GM12891 (cell line): ENCODE data around the gene GALP.
A peak's percentile ranks its signal among the peaks of the same experiment; 100 is the strongest.

Experiments used
- DNase-seq: peaks from one replicate; pipeline ENCODE4 v3.0.0; 2011; ENCODE audit warnings: low spot score; ENCODE audit not compliant: insufficient read length
- FAIRE-seq: peaks from 2 replicates; lab custom pipeline; 2011; peaks lifted over from hg19 to GRCh38; lab: Jason Lieb, UNC
- PAX5 ChIP-seq: IDR thresholded peaks from 2 replicates; pipeline ENCODE4 v1.6.1; 2011; ENCODE audit warnings: low read length, moderate library complexity, mild to moderate bottlenecking; ENCODE audit not compliant: insufficient read depth, severe bottlenecking
- POLR2A ChIP-seq: IDR thresholded peaks from 2 replicates; pipeline ENCODE4 v1.6.1; 2011; ENCODE audit warnings: low read depth, low read length, control low read depth
- POLR2AphosphoS5 ChIP-seq: IDR thresholded peaks from 2 replicates; pipeline ENCODE4 v1.6.1; 2011; ENCODE audit warnings: low read depth, low read length, control low read depth
- POU2F2 ChIP-seq: IDR thresholded peaks from 2 replicates; pipeline ENCODE4 v1.6.1; 2011; ENCODE audit warnings: low read depth, mild to moderate bottlenecking, control low read depth, low read length, moderate library complexity
- SPI1 ChIP-seq: IDR thresholded peaks from 2 replicates; pipeline ENCODE4 v1.6.1; 2011; ENCODE audit warnings: low read depth, low read length, control low read depth
- TAF1 ChIP-seq: IDR thresholded peaks from 2 replicates; pipeline ENCODE4 v1.6.1; 2011; ENCODE audit warnings: low read depth, low read length, control low read depth

GALP gene

DNA sequence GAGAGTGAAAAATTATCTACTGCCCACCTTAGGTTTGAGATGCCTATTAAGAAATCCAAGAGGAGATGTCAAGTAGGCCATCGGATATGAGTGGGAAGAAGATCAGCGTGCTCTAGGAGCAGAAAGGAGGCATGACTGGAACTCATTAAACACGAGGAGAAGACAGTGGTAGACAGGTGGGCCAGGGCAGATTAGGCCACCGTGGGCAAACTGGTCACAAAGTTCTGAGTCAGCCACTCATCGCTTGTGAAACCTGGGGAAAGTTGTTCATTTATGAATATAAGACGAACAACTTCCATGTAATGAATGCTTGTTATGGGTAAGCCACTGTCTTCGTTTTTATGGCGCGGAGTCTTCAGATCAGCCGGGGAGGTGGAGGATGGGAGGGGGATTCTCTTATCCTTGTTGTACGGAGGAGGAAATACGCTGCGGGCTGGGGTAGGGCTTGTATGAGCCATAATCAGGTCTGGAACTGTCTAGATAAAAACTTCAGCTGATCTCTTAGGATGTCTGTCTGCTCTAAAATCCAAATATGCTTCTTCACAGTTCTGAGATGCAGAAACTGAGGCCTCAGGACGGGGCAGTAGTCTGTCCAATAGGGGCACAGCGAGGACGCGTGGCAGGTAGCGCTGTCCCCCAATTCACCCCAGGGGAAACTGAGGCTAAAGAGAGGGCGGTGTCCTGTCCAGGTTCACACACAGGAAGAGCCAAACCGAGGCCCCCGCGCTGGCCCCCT lies 35.8 kb upstream of the GALP start:
- TF ChIP-seq POLR2A (no peak), PAX5 (no peak), POLR2AphosphoS5 (no peak), POU2F2 (no peak), SPI1 (no peak), TAF1 (no peak)
- DNase-seq (no peak), FAIRE-seq (no peak)

DNA sequence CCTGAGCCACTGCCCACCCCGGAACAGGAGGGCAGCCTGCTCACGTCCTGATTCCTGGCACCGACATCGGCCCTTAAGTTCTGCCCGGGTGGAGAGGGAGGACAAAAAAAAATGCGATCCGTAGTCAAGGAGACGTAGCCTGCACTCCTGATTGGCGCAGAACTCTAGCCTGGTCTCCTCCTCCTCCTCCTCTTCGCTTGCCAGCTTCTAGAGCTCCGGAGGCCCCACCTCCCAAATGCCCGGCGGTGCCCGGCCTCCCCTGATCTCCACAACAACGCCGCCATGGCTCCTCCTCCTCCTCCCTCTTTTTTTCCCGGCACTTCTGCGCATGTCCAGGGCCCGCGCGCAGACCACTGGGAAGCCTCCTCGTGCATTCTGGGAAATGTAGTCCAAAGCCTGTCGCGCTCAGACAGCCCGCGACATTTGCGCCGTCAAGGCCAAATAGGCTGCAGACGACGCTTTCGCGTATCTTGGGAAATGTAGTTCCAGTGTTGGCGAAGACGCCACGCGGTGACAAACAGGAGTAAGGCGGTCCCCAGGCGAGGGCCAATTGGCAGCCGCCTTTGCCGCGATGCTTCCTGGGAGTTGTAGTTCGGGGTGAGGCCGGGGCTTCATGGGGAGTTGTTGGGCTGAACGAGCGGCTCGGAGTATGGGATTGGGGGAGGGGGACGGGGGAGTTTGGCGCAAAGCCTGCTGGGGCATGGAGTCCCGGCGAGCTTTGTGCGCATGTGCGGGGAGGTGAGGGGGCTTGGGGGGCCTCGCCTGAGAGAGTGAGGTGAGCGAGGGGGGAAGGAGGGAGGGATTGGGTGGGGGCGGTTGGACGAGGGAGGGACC lies 35.0 kb upstream of the GALP start, which contains the start of gene ZNF444:
Gene ZNF444 (plus strand): TSS at position 705 of the 834 bp plus-strand sequence. CDS start 5,625 bp downstream, outside the sequence.
- DNase-seq (peak; percentile 99), FAIRE-seq (peak; percentile 98)
- 0 out of 2 replicates have a peak, but pooled peaks have one; percentile 59 for TF ChIP-seq POU2F2
- TF ChIP-seq PAX5, result peak; percentile 20
- TF ChIP-seq TAF1, result no peak; the same call in 1 of the 2 replicates

DNA sequence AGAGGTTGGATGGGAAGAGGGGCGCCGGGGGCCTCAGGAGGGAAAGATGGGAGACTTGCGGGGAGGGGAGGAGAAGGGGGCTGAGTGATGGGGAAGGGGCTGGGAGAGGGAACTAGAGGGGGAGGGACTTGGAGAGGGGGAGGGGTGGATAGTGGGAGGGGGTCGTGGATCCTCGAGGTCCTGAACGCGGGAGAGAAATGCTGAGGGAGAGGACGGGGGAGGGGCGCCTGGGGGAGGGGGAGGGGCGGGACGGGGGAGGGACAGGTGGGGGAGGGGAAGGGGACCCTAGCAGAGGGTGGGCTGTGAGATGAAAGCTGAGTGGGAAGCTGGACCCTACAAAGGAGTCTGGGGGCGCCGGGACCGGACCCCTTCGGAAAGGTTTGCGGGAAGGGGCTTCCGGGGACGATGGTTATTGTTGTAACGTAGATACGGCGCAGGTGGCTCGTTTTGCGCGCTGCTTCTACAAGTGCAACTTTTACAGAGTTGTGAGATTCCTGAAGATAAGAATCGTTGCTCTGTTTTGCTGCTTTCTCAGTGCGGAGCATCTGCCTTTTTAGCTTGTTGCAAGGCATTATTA lies 34.3 kb upstream of the GALP start:
- no peak for TF ChIP-seq TAF1
- no peak for TF ChIP-seq PAX5
- TF ChIP-seq POU2F2, result no peak
- no peak for TF ChIP-seq POLR2AphosphoS5
- peak; percentile 21; the same call in 1 of the 2 replicates for TF ChIP-seq POLR2A
- DNase-seq (no peak), FAIRE-seq (peak; percentile 54)

GRCh38 chr19:56142087-56142787 lies 33.6 kb upstream of the GALP start:
- no peak for TF ChIP-seq SPI1
- TF ChIP-seq POU2F2, result no peak
- no peak for TF ChIP-seq POLR2A
- no peak for TF ChIP-seq TAF1
- TF ChIP-seq POLR2AphosphoS5, result no peak
- no peak for TF ChIP-seq PAX5
- FAIRE-seq (peak; percentile 13), DNase-seq (no peak)

DNA sequence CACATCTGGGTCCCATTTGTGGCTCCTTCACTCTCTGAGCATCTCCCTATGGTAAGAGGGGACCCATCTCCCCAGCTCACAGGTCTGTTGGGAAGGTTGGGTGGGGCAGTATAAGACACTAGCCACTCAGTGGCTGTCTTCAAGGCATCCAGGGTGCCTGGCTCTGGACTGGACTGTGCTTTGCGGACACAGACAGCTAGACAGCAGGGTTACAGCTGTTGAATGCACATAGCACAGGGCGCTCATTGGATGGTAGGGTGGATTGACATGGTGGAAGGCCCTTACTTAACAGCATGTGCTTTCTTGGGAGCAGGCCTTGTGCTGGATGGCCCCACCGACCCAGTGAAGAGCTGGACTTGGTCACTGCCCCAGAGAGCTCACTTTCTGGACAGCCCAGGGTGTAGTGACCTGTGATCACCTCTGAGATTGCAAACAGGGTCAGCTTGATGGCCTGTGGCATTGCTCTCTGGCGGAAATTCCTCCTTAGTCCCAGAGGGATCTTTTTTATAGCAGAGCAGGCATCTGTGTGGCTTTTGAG lies 32.8 kb upstream of the GALP start:
- FAIRE-seq (no peak), DNase-seq (no peak)
- TF ChIP-seq POLR2A (no peak), POLR2AphosphoS5 (no peak), POU2F2 (no peak), SPI1 (no peak), PAX5 (no peak), TAF1 (no peak)

- DNase-seq (no peak), FAIRE-seq (no peak)
- TF ChIP-seq POU2F2 (no peak), TAF1 (no peak), PAX5 (no peak), SPI1 (no peak), POLR2AphosphoS5 (no peak), POLR2A (no peak)
Measured at GRCh38 chr19:56144376-56144775, 31.4 kb upstream of the GALP start.

DNA sequence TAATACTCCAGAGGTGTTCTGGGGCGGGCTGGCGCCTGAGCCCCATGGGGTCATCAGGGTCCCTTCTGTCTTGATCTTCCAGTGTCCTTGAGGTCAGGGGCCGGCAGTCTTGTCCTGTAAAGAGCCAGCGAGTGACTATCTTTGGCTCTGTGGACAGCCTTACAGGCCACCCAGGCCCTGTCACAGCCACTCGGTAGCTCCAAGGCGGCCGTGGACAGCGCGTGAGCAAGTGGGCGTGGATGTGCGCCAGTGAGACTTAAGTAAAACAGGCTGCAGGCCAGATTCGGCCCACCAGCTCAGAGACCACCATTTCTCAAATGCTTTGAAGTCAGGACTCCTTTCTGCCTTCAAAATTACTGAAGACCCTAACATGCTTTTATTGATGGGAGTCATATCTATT lies 31.0 kb upstream of the GALP start:
- DNase-seq (no peak), FAIRE-seq (no peak)
- no peak for TF ChIP-seq POU2F2
- no peak for TF ChIP-seq SPI1
- no peak for TF ChIP-seq PAX5
- TF ChIP-seq POLR2A, result no peak
- TF ChIP-seq TAF1, result no peak
- no peak for TF ChIP-seq POLR2AphosphoS5

DNA sequence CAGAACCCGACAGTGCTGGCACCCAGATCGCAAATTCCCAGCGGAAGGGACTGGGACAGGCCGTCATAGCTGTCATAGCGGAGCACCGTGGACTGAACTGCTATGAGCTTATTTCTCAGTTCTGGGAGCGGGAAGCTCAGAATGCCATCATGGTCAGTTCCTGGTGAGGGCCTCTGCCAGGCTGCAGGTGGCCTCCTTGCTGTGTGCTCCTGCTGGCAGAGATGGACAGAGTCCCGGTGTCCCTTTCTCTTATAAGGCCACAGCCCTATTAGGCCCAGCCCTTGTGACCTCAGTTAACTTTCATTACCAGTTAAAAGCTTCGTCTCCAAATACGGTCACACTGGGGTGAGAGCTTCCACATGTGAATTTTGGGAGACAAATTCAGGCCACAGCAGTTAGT lies 30.1 kb upstream of the GALP start:
- TF ChIP-seq SPI1, result no peak
- TF ChIP-seq POU2F2, result no peak
- TF ChIP-seq POLR2A, result no peak
- TF ChIP-seq POLR2AphosphoS5, result no peak
- no peak for TF ChIP-seq PAX5
- TF ChIP-seq TAF1, result no peak
- no peak for DNase-seq
- no peak for FAIRE-seq
